K562 (cell line): Measurements from ENCODE around the gene OXNAD1. TPM values are rescaled to one million over a fixed set of nuclear protein-coding genes. Genes with fewer than 3 reads are reported as not detected.

Experiments used
- ATAC-seq: fragments of 200-7000 bp; cut with Tn5 transposase; 3 replicates; pipeline ENCODE4 v1.9.1; 2020; ENCODE audit warnings: moderate library complexity
- BruUV-seq: library from RNA; stranded (reverse); fragments of 400-500 nt; replicated peaks from 2 replicates; lab custom pipeline; 2021; lab: Mats Ljungman, UMichigan
- CTCF ChIA-PET: fragments of 300-600 bp; formaldehyde crosslinking; extraction: SDS; loops from one replicate; lab custom pipeline; 2021; ENCODE audit warnings: low intra/inter-chr PET ratio; lab: Yijun Ruan, JAX
- POLR2A ChIA-PET: fragments of 300-600, 350-650 bp; sonication (Branson Sonifier 250); formaldehyde crosslinking; extraction: SDS; loops from one replicate; lab custom pipeline; 2021; ENCODE audit warnings: antibody characterized with exemption, inconsistent platforms; lab: Yijun Ruan, JAX
- DNase-seq, 4 experiments: peaks; one replicate each; pipeline versions ENCODE4 v3.0.0 to v3.0.0-alpha.2; 2011 to 2018; ENCODE audit warnings: low spot score in 3 of 4, mixed read lengths in 3 of 4; ENCODE audit errors: extremely low read depth in 1 of 4
- FAIRE-seq: peaks from 2 replicates; lab custom pipeline; 2011; peaks lifted over from hg19 to GRCh38; lab: Jason Lieb, UNC
- H2AFZ ChIP-seq: 2 replicates; pipeline ENCODE4 v1.6.0; 2011; ENCODE audit warnings: low read depth, low read length, control low read depth, inconsistent platforms
- H3K27ac ChIP-seq: fragments of 200-600 bp; 3 replicates; pipeline ENCODE4 v1.8.0; 2011; ENCODE audit warnings: low read depth, mild to moderate bottlenecking, control low read depth, inconsistent platforms, low read length, moderate library complexity, mixed read lengths; ENCODE audit errors: extremely low read depth
- H3K27me3 ChIP-seq, 2 experiments: fragments of 300-600 bp in 1 of 2; 2 replicates in 1 of 2; 3 replicates in 1 of 2; pipeline versions ENCODE4 v1.6.0 to v1.8.0; 2011; ENCODE audit warnings: inconsistent platforms in 2 of 2, low read length in 2 of 2, mild to moderate bottlenecking in 1 of 2, mixed read lengths in 1 of 2, moderate library complexity in 1 of 2; ENCODE audit not compliant: control insufficient read depth in 2 of 2, insufficient read depth in 2 of 2
- H3K36me3 ChIP-seq: fragments of 300-600 bp; 3 replicates; pipeline ENCODE4 v1.8.0; 2011; ENCODE audit warnings: mild to moderate bottlenecking, low read length, inconsistent platforms; ENCODE audit not compliant: control insufficient read depth, insufficient read depth
- H3K4me1 ChIP-seq, 2 experiments: fragments of 200-600 bp in 1 of 2; replicated peaks in 1 of 2; 2 replicates in 1 of 2; 3 replicates in 1 of 2; pipeline versions ENCODE4 v1.5.1 to v1.8.0; 2011; ENCODE audit warnings: inconsistent platforms in 2 of 2, low read length in 2 of 2, mild to moderate bottlenecking in 1 of 2, mixed read lengths in 1 of 2, moderate library complexity in 1 of 2; ENCODE audit not compliant: control insufficient read depth in 2 of 2, insufficient read depth in 2 of 2
- H3K4me2 ChIP-seq: 2 replicates; pipeline ENCODE4 v1.6.1; 2011; ENCODE audit warnings: low read length, control low read depth, inconsistent platforms, mixed read lengths; ENCODE audit not compliant: insufficient read depth
- H3K4me3 ChIP-seq: fragments of 200-600 bp; sonication (generic), shearing (Covaris generic); 2 replicates; pipeline ENCODE4 v1.5.1; 2016; ENCODE audit warnings: control low read depth, inconsistent platforms
- H3K79me2 ChIP-seq: fragments of 200-600 bp; 3 replicates; pipeline ENCODE4 v1.8.0; 2011; ENCODE audit warnings: low read length, inconsistent platforms; ENCODE audit not compliant: control insufficient read depth, insufficient read depth
- H3K9ac ChIP-seq, 2 experiments: 2 replicates each; pipeline versions ENCODE4 v1.6.0 to v1.6.1; 2011; ENCODE audit warnings: low read depth in 2 of 2, low read length in 2 of 2, control low read depth in 1 of 2, inconsistent platforms in 1 of 2, mild to moderate bottlenecking in 1 of 2, mixed read lengths in 1 of 2; ENCODE audit not compliant: insufficient read depth in 1 of 2
- H3K9me1 ChIP-seq: one replicate; pipeline ENCODE4 v1.6.0; 2011; ENCODE audit warnings: inconsistent platforms, mild to moderate bottlenecking, low read length, moderate library complexity; ENCODE audit not compliant: control insufficient read depth, insufficient read depth
- H3K9me3 ChIP-seq: replicated peaks from 2 replicates; pipeline ENCODE4 v1.5.1; 2011; ENCODE audit warnings: low read depth, low read length, inconsistent platforms; ENCODE audit not compliant: control insufficient read depth, insufficient read depth
- H4K20me1 ChIP-seq: replicated peaks from 2 replicates; pipeline ENCODE4 v1.6.1; 2011; ENCODE audit warnings: low read length, inconsistent platforms, mixed read lengths; ENCODE audit not compliant: control insufficient read depth, insufficient read depth
- ARID2 ChIP-seq: fragments of 450-650 bp; IDR thresholded peaks from 2 replicates; pipeline ENCODE4 v1.6.1; 2017; ENCODE audit warnings: antibody characterized with exemption, mild to moderate bottlenecking
- CC2D1A ChIP-seq: fragments of 450-650 bp; IDR thresholded peaks from 2 replicates; pipeline ENCODE4 v1.6.1; 2017; ENCODE audit warnings: mild to moderate bottlenecking
- CTCF ChIP-seq, 3 experiments: IDR thresholded peaks in 2 of 3; conservative IDR thresholded peaks in 1 of 3; 2 replicates each; pipeline ENCODE4 v1.5.1; 2011 to 2012; ENCODE audit warnings: low read length in 3 of 3, mild to moderate bottlenecking in 3 of 3, control low read depth in 2 of 3, improper control_type of control experiment in 1 of 3, inconsistent platforms in 1 of 3, low read depth in 1 of 3, mixed read lengths in 1 of 3, moderate library complexity in 1 of 3; ENCODE audit not compliant: insufficient read depth in 2 of 3
- HDAC3 ChIP-seq: fragments of 450-650 bp; IDR thresholded peaks from 2 replicates; pipeline ENCODE4 v1.6.1; 2018; ENCODE audit warnings: borderline replicate concordance, mild to moderate bottlenecking, moderate library complexity; ENCODE audit not compliant: partially characterized antibody
- HNRNPL ChIP-seq: fragments of 200-400 bp; formaldehyde crosslinking; IDR thresholded peaks from 2 replicates; pipeline ENCODE4 v1.6.1; 2017; ENCODE audit warnings: low read depth, mild to moderate bottlenecking, low read length
- KLF1 ChIP-seq: fragments of 450-650 bp; IDR thresholded peaks from 2 replicates; pipeline ENCODE4 v1.6.1; 2016; ENCODE audit warnings: missing genetic modification characterization, missing compliant biosample characterization
- MAFG ChIP-seq: fragments of 450-650 bp; conservative IDR thresholded peaks from 2 replicates; pipeline ENCODE4 v1.6.1; 2016; ENCODE audit warnings: missing genetic modification characterization, missing compliant biosample characterization
- MAZ ChIP-seq, 2 experiments: fragments of 450-650 bp in 1 of 2; sonication (generic) in 1 of 2; formaldehyde crosslinking; IDR thresholded peaks in 1 of 2; conservative IDR thresholded peaks in 1 of 2; 2 replicates each; pipeline versions ENCODE4 v1.4.0 to v1.5.0; 2020; ENCODE audit warnings: mild to moderate bottlenecking in 1 of 2, missing genetic modification reagents in 1 of 2
- NR2C2 ChIP-seq, 2 experiments: fragments of 200-800 bp in 1 of 2; sonication (Bioruptor generic) in 1 of 2; sonication (generic) in 1 of 2; formaldehyde crosslinking in 1 of 2; IDR thresholded peaks; 2 replicates each; pipeline versions ENCODE4 v1.6.1 to v1.8.0; 2016 to 2022; ENCODE audit warnings: mild to moderate bottlenecking in 1 of 2, missing compliant biosample characterization in 1 of 2, missing genetic modification characterization in 1 of 2, missing genetic modification reagents in 1 of 2
- RAD21 ChIP-seq, 2 experiments: fragments of 250-450 bp in 1 of 2; fragments of 450-650 bp in 1 of 2; sonication (Bioruptor Pico) in 1 of 2; formaldehyde crosslinking in 1 of 2; IDR thresholded peaks in 1 of 2; conservative IDR thresholded peaks in 1 of 2; 2 replicates each; pipeline versions ENCODE4 v1.4.0 to v1.8.0; 2020 to 2022; ENCODE audit warnings: mild to moderate bottlenecking in 2 of 2, moderate library complexity in 1 of 2
- SMC3 ChIP-seq: conservative IDR thresholded peaks from 2 replicates; pipeline ENCODE4 v1.6.1; 2011; ENCODE audit warnings: low read depth, low read length, improper control_type of control experiment; ENCODE audit not compliant: insufficient read depth
- ZBTB49 ChIP-seq: sonication (generic); formaldehyde crosslinking; IDR thresholded peaks from 2 replicates; pipeline ENCODE4 v1.8.0; 2022; ENCODE audit warnings: missing genetic modification reagents, mild to moderate bottlenecking, borderline replicate concordance
- ZBTB5 ChIP-seq: fragments of 450-650 bp; IDR thresholded peaks from 2 replicates; pipeline ENCODE4 v1.6.1; 2017; ENCODE audit warnings: antibody characterized with exemption
- WGBS: fragments of 100-300 bp; shearing (Covaris generic); methylation state at CpG from one replicate; pipeline ENCODE4 v1.1.6; 2016; ENCODE audit warnings: low coverage, mixed read lengths; ENCODE audit not compliant: insufficient coverage; ENCODE audit errors: missing lambda C conversion rate; 5-methylcytosine and 5-hydroxymethylcytosine counted together
- in situ Hi-C: fragments of 300-500 bp; cut with MboI; formaldehyde crosslinking; loops from 4 replicates; pipeline ENCODE4 v1.15.0; 2018; ENCODE audit warnings: inconsistent platforms, mixed read lengths
- intact Hi-C: fragments of 100-400 bp; cut with micrococcal nuclease; formaldehyde crosslinking; loops from 2 replicates; pipeline ENCODE4 v1.14.2; 2022
- polyA plus RNA-seq, 8 experiments: library from polyadenylated mRNA; depleted of rRNA in 4 of 8; stranded (reverse) in 5 of 8; unstranded in 3 of 8; fragments of >200 nt; fragmentation: Nextera tagmentation in 2 of 8; fragmentation: Illumina TruSeq in 1 of 8; extraction: Ambion mirVana in 2 of 8; extraction: Trizol in 1 of 8; gene quantifications; 2 replicates each; pipeline versions ENCODE4 v1.2.1 to v1.2.3, GENCODE V29; 2011 to 2014; ENCODE audit warnings: inconsistent platforms in 1 of 8, missing spikeins in 1 of 8
- total RNA-seq, 7 experiments: library from RNA; depleted of rRNA in 6 of 7; stranded (reverse); fragments of >200 nt in 6 of 7; fragmentation: Illumina TruSeq in 2 of 7; extraction: Trizol in 2 of 7; gene quantifications; 2 replicates each; pipeline versions ENCODE4 v1.2.1 to v1.2.3, GENCODE V29; 2011 to 2021; ENCODE audit warnings: low replicate concordance in 1 of 7

The OXNAD1 gene
- total and polyA plus RNA-seq, 9 of the 15 experiments (the other 6 are each of a cell fraction or from before 2014, with no cell fraction given) = 12.8 to 44.4 (median 41.1) TPM

GRCh38 chr3:16290007-16290826, 25.2 kb downstream of the OXNAD1 start:
- peaks cover 2 to 41% of the 10 kb centered on the region in 2 experiments; a peak in 4 of 5 replicates for H3K4me1 ChIP-seq
- POLR2A ChIA-PET = interaction anchor here (0.6 to 1.7 kb wide), 4 partner anchors 11 to 702 kb away, joined by 3 to 9 read pairs (median 3); no protein-coding TSS in a partner anchor
- H3K4me2 ChIP-seq = no peak overlapping the region
- no peak overlapping the region for H2AFZ ChIP-seq
- FAIRE-seq (peak; percentile 44), ATAC-seq (peak; percentile 83), DNase-seq (peak; percentile 48 to 64 (median 55))
- H3K27me3 ChIP-seq = no peaks in the 10 kb centered on the region
- in situ Hi-C loops = no loop called here
- peaks cover 38% of the 10 kb centered on the region for H3K79me2 ChIP-seq
- H3K9me1 ChIP-seq = no peaks in the 10 kb centered on the region
- peaks cover 89% of the 10 kb centered on the region for H3K36me3 ChIP-seq
- peaks cover 5% of the 10 kb centered on the region for H3K9me3 ChIP-seq
- no peaks in the 10 kb centered on the region for H4K20me1 ChIP-seq
- CTCF ChIA-PET = interaction anchor here (0.7 to 3.1 kb wide), 8 partner anchors 22 to 943 kb away, joined by 3 to 24 read pairs (median 5); no protein-coding TSS in a partner anchor
- no peak overlapping the region for H3K27ac ChIP-seq
- BruUV-seq = no TSS peak
- no peak overlapping the region for H3K9ac ChIP-seq
- intact Hi-C loops = loop anchor here (1.0 kb wide), 3 partner anchors 14 to 260 kb away; no protein-coding TSS in a partner anchor
- H3K4me3 ChIP-seq = no peak overlapping the region
- WGBS = 48% methylated on average over 3 of the region's 3 CpGs
- TF ChIP-seq MAZ (CRISPR knock-in tag; conservative IDR thresholded peaks at IDR 0.05 in 1 of 2, IDR thresholded peaks at IDR 0.05 in 1 of 2) = 0 out of 4 replicates have a peak, but pooled peaks of 1 of the 2 experiments have one; percentile 18
- peak; percentile 96 to 97 for TF ChIP-seq RAD21 (CRISPR knock-in tag; conservative IDR thresholded peaks at IDR 0.05 in 1 of 2, IDR thresholded peaks at IDR 0.05 in 1 of 2)
- peak; percentile 57 for TF ChIP-seq CC2D1A
- TF ChIP-seq CTCF (IDR thresholded peaks at IDR 0.05 in 2 of 3, conservative IDR thresholded peaks at IDR 0.05 in 1 of 3; ENCODE audit: insufficient read depth in 2 of 3, low read depth in 1 of 3, low read length in 3 of 3) = peak; percentile 68 to 92 (median 77)
- TF ChIP-seq NR2C2 (CRISPR knock-in tag; IDR thresholded peaks at IDR 0.05) = no peak
- no peak for TF ChIP-seq NR2C2 (tag; IDR thresholded peaks at IDR 0.05)
- TF ChIP-seq SMC3 = peak; percentile 72
- TF ChIP-seq ZBTB49 = no peak
- no peak for TF ChIP-seq HDAC3
- no peak for TF ChIP-seq KLF1 (tag)
- no peak for TF ChIP-seq HNRNPL
- TF ChIP-seq ZBTB5 = no peak
- TF ChIP-seq MAFG (tag) = peak; percentile 21; the same call in 1 of the 2 replicates
- peak; percentile 78; the same call in 1 of the 2 replicates for TF ChIP-seq ARID2
